T-helper 1 cell treated with Interleukin-12 subunit alpha and Interleukin-12 subunit beta and Interleukin-4 antibody, amounts not matched to agents 30 ng/mL and 1 ng/mL, for 36 hours (primary cell): ENCODE data around the gene PSMD13. TPM values are rescaled to one million over a fixed set of nuclear protein-coding genes. Genes with fewer than 3 reads are reported as not detected.
"Not testable (repeated sequence)": the region's sequence is repeated elsewhere in the genome, so short reads cannot be mapped to it uniquely, and the experiment has no call there.

ENCODE experiments used
- intact Hi-C: fragments of 100-400 bp; cut with micrococcal nuclease; formaldehyde crosslinking; loops from one replicate; pipeline ENCODE4 v1.15.1; 2024
- total RNA-seq: library from RNA; stranded (reverse); gene quantifications from 2 replicates; pipeline ENCODE4 v1.2.3, GENCODE V29; 2022

Gene PSMD13
- total RNA-seq = 192 and 199 TPM in 2 replicates

DNA sequence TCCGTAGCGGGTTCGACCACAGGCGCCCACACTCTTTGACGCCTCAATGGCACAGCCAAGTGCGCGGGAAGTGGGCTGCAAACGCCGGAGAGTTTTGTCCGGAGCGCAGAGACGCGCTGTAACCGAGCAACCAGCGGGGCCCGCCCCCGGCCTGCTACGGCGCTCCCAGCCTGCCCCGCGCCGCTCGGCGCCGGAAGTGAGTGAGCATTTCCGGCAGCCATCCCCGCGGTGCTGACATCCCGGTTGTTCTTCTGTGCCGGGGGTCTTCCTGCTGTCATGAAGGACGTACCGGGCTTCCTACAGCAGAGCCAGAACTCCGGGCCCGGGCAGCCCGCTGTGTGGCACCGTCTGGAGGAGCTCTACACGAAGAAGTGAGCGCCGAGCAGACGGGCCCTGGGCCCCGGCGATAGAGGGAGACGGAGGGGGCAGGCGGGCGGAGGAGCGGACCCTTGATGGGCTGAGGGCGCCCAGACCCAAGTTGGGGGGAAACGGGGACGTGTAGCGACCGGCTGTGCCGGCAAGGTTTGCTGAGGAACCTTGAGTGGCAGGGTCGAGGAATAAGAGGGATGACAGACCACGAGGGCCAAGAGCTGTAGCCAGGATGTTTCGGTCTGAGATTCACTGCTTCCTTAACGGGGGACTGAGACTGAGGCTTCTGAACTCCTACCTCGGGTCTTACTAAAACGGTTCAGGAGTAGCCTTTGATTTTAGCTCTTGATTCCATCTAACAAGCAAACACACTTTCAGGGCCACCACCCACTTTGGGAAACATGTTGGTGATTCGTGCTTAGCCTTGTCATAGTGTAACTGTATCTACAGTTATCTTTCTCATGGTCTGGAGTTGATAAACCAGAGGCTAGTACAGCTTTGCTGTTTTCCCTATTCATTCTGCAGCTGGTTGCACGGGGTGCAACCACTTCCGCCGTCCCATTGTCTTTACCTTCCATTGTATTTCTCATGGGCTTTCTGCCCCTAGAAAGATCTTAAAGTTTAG, at the start of gene PSMD13:
Gene PSMD13, plus strand, starts transcription at position 203 of the 994 bp plus-strand sequence. Its CDS starts 74 bp downstream, at position 277.
- intact Hi-C loops = loop anchor here (1.0 to 5.0 kb wide), 13 partner anchors 30 to 510 kb away; partner anchors contain the start of genes BET1L, DEAF1, LMNTD2 and PGGHG

DNA sequence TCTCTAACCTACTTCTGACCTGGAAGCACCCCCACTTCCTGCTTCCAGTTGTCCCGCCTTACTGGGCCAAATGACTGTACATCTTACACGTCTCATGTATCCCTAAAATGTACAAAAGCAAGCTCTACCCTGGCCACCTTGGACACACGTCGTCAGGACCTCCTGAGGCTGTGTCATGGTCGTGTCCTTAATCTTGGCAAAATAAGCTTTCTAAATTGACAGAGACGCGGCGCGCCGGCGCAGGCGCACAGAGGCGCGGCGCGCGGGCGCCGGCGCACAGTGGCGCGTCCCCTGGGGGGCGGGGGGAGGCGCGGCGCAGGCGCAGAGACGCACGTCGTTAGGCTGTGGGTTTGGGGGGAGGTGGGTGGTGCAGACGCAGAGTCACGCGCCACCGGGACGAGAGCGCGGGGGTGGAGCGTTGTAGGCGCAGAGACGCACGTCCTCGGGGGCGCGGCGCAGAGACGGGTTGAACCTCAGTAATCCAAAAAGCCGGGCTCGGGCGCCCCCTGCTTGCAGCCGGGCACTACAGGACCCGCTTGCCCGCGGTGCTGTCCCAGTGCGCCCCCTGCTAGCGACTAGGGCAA, 47.5 kb upstream of the PSMD13 start:
- intact Hi-C loops = not testable (repeated sequence)

DNA sequence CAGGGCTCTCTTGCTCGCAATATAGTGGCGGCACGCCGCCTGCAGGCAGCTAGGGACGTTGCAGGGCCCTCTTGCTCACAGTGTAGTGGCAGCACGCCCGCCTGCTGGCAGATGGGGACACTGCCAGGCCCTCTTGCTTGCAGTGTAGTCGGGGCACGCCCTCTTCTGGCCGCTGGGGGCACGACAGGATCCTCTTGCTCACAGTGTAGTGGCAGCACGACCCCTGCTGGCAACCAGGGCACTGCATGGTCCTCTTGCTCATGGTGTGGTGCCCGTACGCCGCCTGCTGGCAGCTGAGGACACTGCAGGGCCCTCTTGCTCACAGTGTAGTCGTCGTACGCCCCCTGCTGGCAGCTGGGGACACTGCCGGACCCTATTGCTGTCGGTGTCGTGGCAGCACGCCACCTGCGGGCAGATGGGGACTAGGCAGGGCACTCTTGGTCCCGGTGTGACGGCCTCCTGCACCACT, 46.9 kb upstream of the PSMD13 start:
- intact Hi-C loops = not testable (repeated sequence)

DNA sequence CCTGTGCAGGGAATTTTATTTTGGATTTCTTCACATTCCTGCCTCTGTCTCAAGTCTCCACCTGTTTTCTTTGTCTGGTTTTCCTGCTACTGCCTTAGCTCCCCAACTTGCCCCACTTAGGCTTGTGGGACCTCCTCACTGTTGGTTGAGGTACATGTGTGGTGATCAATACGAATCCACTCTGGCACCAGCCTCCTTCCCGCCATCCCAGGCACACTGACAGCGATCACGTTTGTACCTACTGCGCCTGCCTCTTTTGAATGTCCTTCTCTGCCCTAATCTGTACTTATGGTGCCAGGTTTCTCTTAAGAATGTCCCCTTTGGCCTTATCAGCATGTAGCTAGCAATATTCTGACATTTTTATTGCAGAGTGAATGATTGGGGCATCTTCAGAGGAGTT, 46.2 kb upstream of the PSMD13 start:
- intact Hi-C loops = not testable (repeated sequence)

DNA sequence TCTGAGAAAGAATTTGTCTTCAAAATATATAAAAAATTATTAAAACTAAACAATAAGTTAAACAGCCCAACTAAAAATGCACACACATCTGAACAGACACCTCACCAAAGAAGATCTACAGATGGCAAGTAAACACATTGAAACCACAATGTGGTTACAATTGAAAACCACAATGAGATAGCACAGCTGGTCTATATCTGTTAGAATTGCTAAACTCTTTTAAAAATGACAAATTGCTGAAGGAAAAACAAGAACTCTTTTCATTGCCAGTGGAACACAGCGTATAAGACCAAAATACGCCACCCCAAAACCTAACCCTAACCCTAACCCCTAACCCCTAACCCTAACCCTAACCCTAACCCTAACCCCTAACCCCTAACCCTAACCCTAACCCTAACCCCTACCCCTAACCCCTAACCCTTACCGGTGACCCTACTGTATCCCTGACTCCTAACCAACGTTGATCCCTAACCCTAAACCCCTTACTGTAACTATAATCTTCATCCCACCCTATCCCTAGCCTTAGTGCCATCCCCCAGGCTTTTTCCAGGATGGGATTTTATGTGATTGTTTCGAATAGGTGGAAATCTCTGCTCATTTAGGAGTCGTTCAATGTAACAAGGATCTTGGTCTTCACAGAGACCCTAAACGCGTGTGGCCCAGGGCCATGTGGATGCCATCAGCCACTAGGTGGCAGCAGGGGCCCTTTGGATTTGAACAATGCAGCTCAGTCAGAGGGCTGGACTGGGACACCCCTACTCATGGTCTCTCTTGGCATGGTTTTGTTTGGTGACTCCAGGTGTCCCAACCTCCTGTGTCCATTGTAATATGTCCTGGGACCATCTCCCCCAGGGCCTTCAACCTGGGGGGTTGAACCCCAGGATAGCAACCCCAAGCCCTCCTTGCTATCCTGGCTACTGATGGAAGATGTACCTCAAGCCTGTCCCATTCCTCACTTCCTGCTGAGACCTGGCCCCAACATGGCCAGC, 45.0 kb upstream of the PSMD13 start:
- intact Hi-C loops = not testable (repeated sequence)

DNA sequence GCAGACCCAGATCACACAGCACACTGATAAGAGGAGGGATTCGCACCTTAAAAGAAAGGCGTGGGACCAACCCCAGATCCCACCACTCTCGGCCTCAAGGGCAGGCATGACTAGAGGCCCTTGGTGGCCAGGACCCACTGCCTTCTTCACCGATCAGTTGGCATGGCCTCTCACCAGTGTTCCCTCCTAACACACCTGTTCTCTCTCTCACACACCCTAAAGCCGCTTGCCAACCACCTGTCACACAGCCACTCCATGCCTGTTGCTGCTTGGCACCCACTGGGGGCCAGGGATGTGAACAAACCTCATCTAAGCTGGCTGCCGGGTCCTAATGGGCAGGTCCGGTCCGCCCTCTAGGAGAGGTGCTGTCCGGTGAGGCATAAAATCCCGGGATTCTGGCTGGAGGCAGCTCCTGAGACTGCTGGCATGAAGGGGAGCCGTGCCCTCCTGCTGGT, 44.1 kb upstream of the PSMD13 start, which contains the start of gene SCGB1C1:
Gene SCGB1C1, plus strand, starts transcription at position 405 of the 455 bp plus-strand sequence. Its CDS starts 22 bp downstream, at position 427.
- intact Hi-C loops = not testable (repeated sequence)

DNA sequence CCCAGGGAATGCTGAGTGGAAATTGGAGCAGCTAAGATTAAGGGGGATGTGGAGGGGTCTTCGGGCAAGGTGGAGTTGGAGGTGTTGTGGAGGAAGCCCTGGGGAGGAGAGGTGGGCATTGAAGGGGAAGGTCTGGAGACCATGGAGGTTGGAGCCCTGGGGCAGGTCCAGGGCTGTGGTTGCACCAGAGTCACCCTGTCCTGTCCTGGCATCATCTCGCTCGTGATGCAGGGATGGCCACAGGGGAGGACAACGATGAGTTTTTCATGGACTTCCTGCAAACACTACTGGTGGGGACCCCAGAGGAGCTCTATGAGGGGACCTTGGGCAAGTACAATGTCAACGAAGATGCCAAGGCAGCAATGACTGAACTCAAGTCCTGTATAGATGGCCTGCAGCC, 43.3 kb upstream of the PSMD13 start:
- intact Hi-C loops = not testable (repeated sequence)

DNA sequence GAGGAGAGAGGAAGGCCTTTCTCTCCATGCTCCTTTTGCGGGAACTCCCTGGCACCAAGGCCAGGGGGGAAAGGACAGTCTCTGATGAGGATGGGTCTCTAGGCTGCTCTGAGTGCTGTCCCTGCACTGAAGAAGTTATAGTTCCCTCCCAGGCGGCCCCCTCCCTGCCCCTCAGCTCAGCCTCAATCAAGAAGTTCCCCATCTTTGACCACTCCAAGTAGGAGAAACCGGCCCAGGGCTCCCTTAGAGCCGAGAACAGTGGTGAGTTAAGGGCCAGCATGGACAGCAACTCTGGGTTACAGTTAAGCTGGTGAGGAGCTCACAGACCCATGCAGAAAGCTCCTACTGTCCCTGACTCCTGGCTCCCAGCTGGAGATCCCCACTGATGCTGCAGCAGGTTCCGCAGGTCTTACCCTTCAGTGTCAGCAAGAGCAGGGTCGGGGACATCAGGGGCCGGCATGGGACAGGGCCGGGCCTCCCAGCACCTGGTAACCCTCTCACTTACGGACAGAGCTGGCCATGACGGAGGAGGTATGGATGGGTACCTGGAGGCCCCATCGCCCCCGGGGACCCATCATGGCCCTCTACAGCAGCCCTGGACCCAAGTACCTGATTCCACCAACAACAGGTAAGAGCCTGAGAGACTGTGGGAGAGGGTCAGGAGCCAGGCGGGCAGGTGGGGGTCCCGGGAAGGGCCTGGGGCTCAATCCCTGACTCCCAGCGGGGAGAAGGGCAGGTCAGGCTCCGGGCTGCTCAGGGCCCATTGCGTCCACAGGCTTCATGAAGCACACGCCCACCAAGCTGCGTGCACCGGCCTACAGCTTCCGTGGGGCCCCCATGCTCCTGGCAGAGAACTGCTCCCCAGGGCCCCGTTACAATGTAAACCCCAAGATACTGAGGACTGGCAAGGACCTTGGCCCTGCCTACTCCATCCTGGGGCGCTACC, 39.7 kb upstream of the PSMD13 start:
- intact Hi-C loops = no loop called here

DNA sequence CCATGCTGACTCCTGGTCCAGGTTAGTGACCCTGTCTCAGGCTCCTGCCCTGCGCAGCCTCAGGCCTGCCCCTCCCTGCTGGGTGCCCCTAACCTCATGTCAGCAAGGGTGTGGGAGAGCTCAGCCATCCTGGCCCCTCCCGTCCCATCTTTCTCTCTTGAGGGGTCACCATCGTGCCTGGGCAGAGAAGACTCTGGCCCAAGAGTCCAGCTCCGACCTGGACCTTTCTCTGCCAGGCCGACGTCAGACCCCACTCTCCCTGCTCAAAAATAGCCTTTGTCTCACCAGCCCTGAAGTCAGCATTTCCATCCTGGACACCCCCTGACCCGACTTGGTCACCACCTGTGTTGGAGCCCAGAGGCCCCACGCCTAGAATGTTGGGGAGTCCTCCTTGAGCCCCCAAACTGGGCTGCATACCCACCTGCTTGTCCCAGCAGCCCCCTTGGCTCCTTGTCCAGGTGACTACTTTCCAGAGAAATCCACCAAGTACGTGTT, 39.0 kb upstream of the PSMD13 start:
- intact Hi-C loops = no loop called here

DNA sequence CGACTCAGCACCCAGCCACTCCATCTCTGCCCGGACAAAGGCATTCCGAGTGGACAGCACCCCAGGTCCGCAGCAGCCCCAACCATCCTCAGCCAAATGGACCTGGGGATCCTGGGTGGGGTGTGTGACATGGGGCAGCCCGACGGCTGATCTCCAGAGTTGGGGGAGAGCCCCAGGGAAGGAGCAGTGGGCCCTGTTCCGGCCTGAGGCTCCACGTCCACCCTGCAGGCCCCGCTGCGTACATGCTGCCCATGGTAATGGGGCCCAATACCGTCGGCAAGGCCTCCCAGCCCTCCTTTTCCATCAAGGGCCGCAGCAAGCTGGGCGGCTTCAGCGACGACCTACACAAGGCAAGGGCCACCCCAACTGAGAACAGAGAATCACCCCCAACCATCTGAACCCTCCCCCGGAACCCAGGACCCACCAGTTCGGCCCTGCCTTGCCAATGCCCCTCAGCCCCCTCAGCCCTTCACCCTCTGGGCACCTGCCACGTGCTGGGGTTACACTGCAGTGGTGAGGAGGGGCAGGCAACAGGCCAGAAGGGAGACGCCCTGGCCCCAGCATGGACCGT, 38.5 kb upstream of the PSMD13 start:
- intact Hi-C loops = no loop called here

DNA sequence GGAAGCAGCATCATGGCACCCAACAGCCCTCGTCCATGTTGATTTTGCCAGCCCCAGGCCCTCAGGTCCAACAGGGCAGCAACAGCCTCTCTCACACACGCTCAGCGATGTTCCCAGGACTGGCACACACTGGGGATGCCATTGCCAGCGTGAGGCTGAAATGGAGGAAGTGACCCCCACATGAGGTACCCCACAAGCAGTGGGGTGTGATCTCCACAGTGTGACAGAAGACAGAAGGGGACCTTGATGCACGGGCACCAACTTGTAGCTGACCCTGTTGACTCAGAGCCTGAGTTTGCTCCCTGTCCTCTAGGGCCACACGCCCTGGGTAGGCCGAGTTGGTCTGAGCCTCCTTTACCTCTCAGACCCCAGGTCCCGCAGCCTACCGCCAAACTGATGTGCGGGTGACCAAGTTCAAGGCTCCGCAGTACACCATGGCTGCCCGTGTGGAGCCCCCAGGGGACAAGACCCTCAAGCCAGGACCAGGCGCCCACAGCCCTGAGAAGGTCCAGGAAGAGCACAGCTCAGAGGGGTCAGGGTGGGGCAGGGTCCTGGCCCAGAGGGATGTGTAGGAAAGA, 37.7 kb upstream of the PSMD13 start:
- intact Hi-C loops = no loop called here

DNA sequence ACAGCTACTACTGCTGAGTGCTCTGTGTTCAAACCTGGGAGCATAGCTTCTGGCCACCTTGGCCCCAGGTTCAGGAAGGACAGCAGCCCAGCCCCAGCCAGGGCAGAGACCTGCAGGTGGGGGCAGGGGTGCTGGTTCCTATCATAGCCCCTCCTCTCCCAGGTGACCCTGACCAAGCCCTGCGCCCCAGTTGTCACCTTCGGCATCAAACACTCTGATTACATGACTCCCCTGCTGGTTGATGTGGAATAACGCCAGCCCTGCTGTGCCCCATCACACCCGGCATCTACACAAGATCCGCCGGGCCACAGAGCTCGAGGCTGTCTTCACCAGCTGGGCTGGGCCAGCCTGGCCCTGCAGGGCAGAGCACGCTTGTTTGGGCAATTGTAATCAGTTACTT, 37.0 kb upstream of the PSMD13 start:
- intact Hi-C loops = no loop called here

DNA sequence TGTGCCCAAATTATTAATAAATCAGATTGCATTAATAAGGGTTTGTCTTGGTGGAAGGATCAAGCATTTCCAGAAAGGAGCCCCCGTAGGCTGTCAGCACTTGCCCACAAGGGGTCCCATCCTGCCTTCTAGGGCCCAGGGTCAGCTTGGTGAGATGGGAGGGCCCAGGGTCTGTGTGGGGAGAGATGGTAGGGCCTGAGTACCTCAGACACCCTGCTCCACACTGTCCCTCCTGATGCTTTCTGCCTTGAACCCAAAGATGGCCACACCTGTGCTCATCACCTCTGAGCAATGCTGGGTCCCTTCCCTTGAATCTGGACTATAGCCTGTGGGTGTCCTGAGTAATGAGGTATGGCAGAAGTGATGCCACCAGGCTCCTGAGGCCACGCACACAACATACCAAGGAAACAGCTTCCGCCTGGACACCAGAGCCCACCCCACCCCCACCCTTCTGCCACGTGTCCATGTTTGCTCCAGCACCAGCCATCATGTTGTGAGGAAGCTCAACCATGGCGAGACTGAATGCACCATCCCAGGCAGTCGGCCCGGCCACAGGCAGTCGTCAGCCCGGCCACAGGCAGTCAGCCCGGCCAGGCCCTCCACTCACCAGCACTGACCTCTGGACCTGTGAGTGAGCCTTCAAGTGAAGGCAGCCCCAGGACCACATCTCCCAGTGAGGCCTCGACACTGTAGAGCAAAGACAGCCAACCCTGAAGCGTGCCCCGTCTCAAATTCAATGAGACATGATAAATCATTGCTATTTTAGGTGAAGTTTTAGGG, 36.4 kb upstream of the PSMD13 start:
- intact Hi-C loops = no loop called here

DNA sequence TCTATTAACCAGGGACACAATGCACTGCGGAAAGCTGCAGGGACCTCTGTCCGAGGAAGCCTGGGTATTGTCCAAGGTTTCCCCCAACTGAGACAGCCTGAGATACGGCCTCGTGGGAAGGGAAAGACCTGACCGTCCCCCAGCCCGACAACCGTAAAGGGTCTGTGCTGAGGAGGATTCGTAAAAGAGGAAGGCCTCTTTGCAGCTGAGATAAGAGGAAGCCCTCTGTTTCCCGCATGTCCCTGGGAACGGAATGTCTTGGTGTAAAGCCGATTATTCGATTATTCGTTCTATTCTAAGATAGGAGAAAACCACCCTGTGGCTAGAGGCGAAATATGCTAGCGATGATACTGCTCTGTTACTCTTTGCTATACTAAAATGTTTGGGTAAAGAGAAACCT, 34.8 kb upstream of the PSMD13 start:
- intact Hi-C loops = no loop called here

DNA sequence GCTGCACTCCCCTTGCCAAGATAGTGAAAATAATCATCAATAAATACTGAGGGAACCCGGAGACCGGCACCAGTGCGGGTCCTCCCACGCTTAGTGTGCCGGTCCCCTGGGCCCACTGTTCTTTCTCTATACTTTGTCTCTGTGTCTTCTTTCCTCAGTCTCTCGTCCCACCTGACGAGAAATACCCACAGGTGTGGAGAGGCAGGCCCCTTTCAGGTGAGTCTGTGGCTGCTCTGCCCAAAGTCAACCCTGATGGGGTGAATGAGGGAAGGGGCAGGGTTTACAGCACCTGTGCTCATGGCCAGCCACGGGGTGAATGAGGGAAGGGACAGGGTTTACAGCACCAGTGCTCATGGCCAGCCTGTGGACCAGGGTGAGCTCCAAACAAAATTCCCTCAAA, 34.3 kb upstream of the PSMD13 start:
- intact Hi-C loops = no loop called here

DNA sequence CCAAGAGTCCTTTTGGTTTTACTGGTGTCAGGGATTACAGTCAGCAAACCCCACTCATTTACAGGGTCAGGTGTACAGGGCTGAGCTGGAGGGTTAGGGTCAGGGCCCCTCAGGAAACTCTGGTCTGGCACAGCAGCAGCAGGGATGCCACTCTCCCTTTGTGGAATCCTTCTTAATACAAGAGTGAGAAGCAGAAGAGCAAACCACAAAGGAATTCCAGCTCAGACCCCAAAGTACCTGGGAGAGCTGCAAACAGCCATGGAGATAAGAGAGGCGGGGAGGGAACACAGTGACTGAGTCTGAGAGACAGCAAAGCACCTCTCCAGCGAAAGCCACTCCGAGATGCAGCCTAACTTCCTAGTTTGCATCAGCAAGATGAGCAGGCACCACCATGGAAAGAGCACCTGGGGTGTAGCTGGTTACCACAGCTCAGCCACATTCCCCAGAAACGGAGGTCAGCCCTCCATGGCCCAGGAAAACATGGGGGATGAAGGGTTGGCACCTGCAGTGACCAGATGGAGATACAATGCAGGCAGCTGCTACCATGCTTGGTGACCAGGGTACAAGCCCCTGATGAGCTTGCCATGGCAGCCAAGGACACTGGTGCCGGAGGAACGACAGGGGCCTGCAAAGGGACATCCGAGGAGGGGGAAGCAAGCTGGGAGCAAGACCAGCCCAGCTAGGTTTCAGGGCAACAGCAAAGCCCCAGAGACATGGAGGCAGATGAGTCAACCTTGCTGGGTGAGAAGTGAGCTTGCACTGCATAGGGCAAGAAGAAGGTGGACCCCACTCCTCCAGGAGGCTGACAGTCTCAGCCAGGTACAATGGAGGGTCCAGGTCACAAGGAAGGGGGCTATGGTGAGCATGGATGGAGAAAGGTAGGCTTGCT, 33.5 kb upstream of the PSMD13 start:
- intact Hi-C loops = no loop called here
